HG02588 (cell line): Measurements from ENCODE around the gene DHRS7B.
"Not testable (repeated sequence)": the region's sequence is repeated elsewhere in the genome, so short reads cannot be mapped to it uniquely, and the experiment has no call there.

ENCODE experiments used
- ATAC-seq: cut with Tn5 transposase; IDR thresholded peaks from one replicate; pipeline ENCODE4 v1.9.1; 2021; ENCODE audit warnings: mild to moderate bottlenecking, moderate library complexity; ENCODE audit not compliant: unreplicated experiment

DHRS7B gene

DNA sequence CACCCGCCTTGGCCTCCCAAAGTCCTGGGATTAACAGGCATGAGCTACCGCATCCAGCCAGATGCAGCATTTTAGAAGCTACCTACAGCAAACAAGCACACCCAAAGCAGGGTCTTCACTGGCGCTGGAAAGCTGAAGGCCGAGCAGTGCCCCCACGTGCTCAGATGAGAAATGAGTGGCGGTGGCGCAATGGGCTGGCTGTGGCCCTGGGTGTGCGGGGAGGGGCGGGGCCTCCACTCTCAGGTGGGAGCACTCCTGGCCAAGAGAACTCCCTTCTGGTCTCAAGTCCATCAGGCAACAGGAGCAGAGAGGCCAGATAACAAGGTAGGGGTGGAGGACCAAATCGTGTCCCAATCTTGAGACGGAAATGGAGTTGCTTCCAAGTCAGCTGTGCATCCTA, 75.1 kb downstream of the DHRS7B start:
- no peak for ATAC-seq

DNA sequence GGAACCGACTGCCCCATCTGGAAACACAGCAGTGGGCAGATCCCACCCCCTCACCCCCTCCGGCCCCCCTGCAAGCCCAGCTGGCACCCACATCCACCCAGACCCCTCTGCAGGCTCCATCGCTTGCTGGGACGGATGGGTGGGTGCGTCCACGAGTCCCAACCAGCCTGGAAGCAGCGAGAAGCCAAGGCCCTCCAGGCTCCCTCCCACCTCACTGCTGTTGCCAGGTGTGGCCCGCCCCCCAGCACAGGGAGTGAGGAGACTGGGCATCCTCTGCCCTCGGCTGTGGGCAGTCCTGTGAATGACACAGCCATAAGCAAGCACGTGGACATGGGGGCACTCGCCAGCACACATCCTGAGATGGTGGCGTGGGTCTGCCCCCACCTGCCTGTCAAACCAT, 75.7 kb downstream of the DHRS7B start:
- ATAC-seq: no peak

DNA sequence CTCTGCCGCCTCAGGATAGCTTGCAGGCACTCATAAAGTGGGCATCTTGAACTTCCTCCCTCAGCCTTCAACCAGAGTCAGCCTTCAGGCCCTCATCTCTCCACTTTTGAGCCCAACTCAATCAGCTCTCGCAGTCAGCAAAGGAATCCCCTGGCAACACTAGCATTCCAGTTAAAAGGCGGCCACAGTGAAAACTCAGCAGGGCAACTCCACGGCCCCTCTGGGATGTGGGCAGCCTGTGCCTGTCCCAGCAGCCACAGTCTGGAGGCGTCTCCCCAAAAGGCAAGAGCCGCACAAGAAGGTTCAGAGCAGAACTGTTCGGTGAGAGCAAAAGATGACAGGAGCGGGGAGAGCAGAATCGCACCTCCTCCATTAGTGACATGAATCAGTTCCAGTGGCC, 78.2 kb downstream of the DHRS7B start:
- no peak for ATAC-seq

DNA sequence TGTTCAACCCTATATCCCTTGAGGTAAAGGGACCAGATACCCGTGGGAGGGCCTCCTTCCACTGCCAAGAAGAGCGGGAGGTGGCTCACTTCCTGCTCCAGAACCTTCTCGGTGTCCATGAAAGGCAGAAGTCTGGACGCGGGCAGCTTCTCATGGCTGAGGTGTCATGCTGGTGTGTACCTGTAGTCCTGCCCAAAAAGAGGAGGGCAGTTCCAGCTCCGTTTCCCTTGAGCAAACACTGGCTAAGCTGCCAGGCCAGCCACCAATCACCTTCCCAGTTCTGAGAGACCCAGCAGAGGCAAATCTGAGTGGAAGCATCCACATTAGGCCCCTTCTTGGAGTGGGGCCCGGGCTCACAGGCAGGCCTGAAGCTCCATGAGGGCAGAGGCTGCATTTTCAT, 81.6 kb downstream of the DHRS7B start:
- ATAC-seq: no peak

DNA sequence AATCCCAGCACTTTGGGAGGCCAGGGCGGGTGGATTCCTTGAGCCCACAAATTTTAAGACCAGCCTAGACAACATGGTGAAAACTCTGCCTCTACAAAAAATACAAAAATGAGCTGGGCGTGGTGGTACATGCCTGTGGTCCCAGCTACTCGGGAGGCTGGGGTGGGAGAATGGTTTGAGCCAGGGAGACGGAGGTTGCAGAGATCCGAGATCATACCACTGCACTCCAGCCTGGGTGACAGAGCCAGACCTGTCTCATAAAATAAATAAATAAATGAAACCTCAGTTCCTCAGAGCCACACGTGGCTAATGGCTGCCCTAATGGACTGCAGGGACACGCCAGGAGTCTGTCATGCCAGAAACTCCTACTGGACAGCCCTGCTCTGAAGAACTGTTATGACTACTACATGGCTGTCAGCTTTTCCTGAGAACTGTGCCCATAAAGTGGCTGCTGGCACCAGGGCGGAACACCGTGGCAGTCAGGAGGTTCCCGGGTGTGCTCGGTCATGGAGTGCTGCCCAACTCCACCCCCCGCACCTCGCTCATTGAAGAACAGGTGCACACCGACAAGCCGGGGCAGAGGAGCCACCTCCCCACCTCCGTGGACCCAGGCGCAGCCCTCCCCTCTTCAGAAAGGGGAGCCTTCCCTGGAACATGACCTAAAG, 82.9 kb downstream of the DHRS7B start:
- no peak for ATAC-seq

DNA sequence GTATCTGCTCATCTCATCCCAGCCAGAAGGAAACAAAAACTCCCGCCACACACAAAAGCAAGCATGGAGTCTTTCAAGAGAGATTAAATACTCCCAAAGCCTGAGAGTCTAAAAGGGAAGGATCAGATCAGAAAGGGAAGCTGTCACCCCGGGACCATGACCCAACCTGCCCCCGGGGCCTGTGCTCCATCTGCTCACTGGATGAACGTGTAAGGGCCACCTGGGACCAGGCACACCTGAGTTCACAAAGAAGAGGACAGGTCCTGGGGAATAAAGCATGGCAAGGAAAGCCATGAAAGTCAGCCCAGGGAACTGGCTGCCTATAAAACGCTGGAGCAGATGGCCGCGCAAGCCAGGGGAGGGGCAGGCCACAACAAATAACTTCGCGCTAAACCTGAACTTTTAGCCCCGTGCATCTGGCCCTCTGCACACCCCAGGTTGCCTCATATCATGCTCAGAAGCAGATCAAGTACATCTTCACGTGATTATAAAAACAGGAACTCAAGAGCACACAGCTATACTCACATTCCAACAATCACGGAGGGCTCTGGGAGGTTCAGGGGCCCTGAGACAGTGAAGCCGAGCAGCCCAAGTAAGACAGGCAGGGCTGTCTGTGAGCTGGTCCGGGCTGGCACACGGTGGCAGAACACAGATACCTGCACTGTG, 83.8 kb downstream of the DHRS7B start:
- no peak for ATAC-seq

DNA sequence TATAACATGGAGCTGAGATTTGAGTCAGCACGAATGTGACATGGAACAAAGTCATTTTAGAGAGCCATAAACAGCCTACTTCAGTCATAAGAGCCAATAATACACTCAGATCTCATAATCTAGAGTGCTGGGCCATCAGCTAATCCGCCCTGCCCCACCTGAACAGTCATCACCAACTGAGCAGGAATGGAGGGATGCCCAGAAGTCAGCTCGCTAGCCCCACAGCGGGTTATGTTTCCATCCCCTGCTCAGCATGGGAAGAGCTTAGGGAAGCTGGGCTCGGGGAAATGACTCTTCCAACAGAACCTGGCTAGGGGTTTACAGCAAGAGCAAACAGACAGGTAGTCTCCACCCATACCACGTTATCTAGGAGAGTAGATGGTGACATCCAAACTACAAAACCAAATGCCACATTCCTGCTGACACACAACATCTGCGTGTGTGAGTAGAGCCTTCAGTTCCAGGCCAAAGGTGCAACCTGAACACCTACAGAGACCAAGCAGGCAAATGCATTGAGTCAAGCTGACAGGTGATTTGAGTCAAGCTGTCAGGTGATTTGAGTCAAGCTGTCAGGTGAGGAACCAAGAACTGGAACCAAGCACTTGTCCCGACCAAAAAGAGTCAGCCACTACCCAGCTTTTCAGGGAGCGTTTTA, 85.2 kb downstream of the DHRS7B start:
- ATAC-seq: no peak

DNA sequence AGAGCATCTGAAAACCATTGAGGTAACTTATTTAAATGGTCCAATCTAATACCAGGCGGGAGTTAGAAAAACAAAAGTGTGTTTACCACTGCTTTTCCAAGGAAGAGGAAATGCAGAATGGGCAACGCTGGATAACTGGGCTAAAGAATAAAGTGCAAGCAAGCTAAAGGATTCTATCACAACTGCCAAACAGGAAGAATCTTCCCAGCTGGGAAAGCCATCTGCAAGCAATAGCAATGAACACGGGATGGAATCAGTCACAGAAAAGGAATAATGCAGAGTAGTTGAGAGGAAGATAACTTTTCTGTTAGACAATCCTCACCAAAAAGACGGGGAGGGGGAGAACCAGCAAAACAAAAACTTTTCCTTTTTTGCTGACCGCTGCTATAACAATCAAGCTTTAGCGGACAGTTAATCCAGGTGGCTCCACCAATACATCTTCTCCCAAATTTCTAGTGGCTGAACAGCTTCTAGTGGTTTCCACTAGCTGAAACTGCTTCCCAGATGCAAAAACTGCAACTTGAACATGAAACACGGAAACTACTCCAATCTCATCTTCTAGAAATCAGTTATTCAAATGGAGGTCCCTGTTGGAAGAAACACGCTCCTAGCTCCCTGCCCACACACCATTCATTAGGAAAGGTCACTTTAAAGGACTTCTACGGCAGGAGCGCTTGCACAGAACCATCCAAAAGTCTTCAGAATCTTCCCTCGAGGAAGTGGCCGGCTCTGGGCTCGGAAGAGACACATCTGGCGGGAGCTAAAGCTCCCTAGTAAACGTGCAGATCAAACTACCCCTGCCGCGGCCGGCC, 86.3 kb downstream of the DHRS7B start:
- ATAC-seq: no peak

DNA sequence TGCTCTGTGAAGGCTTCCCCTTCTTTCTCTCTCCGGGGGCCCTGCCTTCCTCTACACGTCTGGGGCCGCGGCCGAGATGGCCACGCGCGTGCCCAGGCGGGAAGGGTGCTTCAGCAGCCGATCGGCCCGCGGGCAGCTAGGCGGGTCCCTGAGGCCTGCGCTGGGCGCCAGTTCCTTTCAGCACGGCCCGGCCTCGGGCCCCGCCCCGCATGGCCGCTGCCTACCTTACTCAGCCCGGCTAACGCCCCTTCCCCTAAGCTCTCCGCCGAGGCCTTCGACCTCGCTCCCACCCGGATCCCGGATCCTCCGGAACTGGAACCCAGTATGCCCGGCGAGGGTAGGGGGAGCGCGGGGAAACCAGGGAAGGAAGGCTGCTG, 86.9 kb downstream of the DHRS7B start:
- ATAC-seq: peak; percentile 14

DNA sequence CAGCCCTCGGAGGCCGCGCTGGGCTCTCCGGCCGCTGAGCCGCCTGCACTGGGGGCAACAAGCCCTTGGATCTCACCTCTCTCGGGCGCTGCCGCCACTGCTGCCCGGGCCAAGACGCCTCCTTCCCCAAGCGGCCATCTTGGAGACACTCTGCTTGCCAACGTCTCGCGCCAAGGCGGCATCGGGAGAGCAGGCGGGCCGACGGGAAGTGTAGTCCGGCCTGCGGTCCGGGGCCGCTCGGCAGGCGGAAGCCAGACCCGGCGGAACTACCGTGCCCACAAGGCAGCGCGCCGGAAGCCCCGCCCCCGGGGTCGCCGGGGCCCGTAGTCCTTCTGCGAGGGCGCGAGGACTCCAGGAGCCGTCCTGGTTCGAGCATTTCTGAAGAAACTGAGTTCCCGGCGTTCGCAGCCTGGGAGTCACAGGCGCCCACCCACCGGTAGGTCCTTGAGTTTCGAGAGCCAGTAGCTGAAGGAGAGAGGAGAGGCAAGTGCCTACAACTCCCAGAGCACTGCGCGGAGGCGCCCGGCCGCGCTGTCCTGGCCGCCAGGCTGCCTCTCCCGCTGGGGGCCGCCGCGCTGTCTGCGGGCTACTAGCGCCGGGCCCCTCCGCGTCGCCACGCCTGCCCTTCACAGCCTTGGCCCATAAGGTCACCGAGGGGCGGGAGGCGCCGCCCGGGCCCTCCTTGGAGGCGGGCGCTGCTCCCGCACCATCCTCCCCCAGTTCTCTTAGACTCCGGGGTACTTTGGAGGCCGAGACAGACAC, 87.4 kb downstream of the DHRS7B start, which contains the start of gene TMEM11:
TSS of gene TMEM11 (minus strand) at position 147 of the 762 bp plus-strand sequence. CDS start at position 138, 9 bp downstream.
- peak; percentile 83 for ATAC-seq

DNA sequence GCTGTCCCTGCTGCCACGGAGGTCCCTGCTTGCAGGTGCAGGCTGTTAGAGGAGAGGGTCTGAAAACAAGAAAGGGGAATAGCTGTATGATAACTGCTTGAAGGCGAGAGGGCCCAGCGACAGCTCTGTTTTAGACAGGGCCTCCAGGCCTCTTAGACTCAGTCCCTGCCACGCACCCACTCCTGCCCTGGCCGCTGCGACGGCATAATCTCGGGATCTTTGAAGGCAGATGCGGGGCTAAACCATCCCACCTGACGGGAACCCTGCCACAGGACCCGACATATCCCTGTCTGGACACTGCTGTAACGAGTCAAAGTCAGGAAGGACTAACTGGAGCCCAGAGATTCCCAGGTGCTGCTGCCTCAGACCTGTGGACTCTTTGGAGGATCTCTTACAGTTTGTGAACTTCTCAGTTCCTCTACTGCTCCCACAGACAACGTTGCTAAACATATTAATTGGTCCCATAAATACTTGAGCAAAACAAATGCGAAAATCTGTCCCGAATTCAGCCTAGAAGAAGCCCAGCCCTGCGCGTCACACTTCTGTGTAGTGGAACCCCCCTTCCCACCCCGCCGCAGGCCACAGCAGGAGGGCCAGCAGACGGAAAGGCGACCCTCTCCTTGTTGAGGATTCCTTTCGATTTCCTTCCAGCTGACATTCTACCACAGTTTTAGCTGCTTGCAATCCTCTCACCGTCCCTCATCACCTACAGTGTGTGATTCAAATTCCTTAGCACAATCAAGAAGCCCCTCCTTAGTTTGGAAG, 88.2 kb downstream of the DHRS7B start:
- peak; percentile 6 for ATAC-seq

DNA sequence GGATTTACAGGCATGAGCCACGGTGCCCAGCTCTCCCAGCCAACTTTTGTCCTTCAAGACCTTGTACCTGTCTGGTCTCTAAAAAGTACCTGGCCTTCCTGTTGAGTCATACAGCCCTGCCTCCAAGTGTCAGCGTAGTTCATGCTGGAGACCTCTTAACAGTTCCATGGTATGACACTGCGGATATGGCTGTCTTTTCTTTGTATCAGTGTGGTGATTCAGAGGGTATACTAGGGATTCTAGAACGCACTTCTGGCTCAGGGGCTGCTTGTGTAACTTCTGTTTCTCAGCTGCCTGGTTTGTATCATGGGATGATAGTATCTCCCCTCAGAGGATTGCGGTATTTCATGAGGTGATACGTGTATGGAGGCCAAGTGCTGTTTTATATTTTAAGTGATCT, 89.2 kb downstream of the DHRS7B start:
- ATAC-seq: no peak

DNA sequence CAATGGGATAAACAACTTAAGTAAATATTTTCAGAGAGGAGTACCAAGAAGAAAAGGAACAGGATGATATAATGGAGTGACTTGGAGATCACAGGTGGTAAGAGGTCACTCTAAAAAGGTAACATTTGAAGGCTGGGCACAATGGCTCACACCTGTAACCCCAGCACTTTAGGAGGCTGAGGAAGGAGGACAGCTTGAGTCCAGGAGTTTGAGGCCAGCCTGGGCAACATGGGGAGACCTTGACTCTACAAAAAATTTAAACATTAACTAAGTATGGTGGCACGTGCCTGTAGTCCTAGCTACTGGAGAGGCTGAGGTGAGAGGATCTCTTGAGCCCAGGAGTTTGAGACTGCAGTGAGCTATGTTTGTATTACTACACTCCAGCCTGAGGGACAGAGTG, 90.6 kb downstream of the DHRS7B start:
- ATAC-seq: no peak

DNA sequence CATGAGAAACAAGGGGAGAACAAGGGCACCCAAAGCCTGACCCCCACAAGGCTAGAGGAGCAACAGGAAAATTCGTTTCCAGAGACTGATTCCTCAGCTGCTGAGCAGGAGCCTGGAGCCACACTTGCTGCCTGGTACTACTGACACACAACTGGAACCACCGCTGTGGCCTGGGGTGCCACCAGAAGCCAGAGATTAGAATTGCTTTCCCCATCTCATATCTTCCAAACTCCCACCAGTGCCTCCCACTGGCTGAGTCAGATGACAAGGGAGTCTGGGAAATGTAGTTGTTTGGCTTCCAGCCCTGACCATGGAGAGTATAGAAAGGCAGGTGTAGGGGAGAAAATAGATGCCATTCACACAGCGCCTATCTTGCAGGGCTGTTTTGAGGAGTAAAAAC, 91.3 kb downstream of the DHRS7B start:
- no peak for ATAC-seq

DNA sequence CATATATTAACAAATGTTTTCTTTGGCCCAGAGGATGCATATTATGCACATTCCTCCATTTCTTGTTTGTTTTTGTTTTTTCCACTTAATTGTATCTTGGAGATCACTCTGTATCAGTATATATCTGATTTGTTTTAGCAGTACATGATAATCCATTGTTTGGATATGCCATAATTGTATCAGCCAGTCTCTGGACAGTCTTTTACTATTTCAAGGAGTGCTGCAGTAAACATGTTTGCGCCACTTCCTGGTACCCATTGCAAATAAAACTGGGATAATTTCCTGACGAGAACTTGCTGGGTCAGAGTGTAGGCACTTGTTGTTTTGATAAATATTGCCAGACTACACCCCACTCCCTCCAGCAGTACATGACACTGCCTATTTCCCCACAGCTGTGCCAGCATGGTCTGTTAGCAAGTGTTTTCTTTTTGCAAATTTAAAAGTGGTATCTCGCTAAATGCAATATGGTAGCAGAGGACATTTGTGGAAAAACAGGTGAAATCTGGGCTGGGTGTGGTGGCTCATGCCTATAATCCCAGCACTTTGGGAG, 92.1 kb downstream of the DHRS7B start:
- ATAC-seq: no peak

DNA sequence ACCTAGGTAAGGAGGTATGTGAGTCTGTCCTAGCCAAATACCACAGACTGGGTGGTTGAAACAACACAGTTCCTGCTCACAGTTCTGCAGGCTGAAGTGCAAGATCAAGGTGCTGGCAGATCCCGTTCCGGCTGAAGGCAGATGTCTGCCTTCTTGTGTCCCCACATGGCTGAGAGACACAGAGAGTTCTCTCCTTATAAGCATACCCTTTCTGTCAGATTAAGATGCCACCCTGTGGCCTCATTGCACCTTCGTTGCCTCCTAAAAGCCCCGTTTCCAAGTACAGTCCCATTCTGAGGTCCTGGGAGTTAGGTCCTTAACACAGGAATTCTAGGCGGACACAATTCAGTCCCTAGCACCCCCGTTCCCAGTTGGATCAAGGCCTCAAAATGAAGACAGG, 96.3 kb downstream of the DHRS7B start:
- no peak for ATAC-seq

DNA sequence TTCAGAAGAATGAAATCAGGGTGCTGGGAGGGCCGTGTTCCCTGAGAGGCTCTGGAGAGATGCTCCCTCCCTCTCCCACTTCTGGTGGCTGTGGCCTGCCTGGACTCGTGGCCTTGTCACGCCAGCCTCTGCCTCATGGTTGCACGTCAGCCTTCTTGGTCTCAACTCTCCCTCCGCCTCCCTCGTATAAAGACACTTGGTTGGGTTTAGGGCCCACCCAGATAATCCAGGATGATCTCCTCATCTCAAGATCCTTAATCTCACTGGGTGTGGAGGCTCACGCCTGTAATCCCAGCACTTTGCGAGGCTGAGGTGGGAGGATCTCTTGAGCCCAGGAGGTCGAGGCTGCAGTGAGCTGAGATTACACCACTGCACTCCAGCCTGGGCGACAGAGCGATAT, 100.5 kb downstream of the DHRS7B start:
- ATAC-seq: not testable (repeated sequence)

DNA sequence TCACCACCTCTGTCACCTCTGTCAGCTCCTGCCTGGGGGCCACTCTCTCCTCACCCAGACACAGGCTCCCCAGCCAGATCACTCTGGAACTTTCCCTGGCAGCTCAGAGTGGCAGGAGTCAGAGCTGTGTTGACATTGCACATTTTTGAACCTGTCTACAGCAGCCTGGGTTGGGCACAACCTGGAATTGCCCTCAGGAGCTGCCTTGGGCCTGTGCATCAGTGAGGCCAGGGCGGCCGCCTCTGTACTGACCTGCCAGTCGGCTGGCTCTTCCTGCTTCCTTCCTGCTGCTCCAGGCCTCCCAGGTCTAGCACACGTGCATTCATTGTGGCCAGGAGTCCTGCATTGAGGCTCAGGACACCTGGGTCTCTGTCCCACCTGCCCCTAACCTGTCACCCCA, 101.3 kb downstream of the DHRS7B start:
- no peak for ATAC-seq

DNA sequence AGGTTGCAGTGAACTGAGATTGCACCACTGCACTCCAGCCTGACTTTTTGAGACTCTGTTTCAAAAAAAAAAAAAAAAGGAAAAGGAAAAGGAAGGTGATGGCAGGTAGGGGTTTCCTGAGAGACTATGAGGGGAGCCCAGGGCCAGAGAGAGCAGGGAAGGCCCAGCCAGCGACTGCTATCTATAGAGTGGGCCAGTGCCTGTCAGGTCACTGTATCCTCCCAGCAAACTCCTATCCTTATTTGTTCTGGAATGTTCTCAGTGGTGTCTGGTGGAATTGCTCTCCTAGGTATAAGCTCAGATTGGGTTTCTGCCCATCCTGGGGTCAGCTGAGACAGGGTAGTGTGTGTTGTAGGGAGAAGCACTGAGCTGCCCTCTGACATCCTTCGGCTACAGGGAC, 102.1 kb downstream of the DHRS7B start:
- ATAC-seq: no peak

DNA sequence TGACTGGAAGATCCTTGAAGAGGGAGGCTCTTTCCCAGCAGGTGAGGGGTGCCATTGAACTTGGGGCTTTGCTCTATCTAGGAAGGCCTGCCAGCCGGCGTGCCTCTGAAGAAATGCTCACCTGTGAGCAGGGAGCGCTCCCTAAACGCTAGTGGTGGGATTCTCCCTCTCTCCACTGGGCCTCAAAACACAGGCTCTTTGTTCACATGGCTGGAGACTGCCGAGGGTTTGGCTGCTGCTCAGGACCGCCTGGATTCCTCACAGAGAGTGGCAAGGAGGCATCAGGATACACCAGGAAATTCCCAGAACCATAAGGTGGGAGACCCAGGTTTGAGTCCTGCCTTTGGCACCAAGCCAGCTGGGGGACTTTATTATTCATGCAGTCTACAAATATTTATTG, 104.8 kb downstream of the DHRS7B start:
- ATAC-seq: no peak
